Measurements from ENCODE around the gene RNASE11.

Gene RNASE11

DNA sequence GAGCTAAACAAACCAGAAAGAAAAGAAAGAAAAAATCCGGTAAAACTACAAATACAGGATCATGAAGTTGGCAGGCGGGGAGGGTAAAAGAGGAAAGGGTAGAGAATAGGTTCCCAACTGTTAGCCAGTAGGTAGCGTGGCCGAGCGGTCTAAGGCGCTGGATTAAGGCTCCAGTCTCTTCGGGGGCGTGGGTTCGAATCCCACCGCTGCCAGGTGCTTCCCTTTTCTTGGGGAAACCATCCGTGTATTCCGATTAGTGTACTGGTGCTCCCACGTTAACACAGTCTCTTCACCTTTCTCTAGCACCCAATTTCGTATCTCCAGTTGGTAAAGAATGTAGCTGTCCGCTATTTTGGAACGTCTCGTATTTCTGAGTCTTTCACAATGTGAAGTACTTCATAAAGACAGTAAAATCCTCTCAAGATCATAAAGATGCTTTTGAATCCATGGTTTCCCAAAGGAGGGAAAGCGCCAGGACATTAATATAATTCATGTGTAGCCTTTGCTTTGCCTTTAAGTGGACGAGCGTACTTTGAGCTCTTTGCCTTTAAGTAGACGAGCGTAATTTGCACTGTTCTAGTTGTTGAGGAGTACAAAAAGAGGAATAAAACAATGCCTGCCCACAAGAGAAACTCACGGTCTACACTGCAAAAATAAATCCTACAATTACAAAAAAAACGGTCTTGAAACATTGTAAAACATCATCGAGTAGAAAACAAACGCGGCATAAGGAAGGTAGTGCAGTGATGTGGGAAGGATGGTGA lies 22.4 kb upstream of the RNASE11 start:
- Histone ChIP-seq H3K27me3 (replicated peaks) (no peaks in the 10 kb centered on the region), H3K36me3 (replicated peaks) (no peaks in the 10 kb centered on the region), H3K27ac (no peak overlapping the region), H3K4me3 (ENCODE audit: low read depth, low read length) (peak overlapping the region; percentile 91)
- DNase-seq, result peak; percentile 78
- in situ Hi-C loops (cut with HindIII; ENCODE audit: low pct_ligation_motif_present, low sequenced_read_pairs), result no loop called here
- TF ChIP-seq, protein P1, sequence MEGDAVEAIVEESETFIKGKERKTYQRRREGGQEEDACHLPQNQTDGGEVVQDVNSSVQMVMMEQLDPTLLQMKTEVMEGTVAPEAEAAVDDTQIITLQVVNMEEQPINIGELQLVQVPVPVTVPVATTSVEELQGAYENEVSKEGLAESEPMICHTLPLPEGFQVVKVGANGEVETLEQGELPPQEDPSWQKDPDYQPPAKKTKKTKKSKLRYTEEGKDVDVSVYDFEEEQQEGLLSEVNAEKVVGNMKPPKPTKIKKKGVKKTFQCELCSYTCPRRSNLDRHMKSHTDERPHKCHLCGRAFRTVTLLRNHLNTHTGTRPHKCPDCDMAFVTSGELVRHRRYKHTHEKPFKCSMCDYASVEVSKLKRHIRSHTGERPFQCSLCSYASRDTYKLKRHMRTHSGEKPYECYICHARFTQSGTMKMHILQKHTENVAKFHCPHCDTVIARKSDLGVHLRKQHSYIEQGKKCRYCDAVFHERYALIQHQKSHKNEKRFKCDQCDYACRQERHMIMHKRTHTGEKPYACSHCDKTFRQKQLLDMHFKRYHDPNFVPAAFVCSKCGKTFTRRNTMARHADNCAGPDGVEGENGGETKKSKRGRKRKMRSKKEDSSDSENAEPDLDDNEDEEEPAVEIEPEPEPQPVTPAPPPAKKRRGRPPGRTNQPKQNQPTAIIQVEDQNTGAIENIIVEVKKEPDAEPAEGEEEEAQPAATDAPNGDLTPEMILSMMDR (IDR thresholded peaks at IDR 0.05; ENCODE audit: low read depth, low read length, missing control alignments), result no peak

DNA sequence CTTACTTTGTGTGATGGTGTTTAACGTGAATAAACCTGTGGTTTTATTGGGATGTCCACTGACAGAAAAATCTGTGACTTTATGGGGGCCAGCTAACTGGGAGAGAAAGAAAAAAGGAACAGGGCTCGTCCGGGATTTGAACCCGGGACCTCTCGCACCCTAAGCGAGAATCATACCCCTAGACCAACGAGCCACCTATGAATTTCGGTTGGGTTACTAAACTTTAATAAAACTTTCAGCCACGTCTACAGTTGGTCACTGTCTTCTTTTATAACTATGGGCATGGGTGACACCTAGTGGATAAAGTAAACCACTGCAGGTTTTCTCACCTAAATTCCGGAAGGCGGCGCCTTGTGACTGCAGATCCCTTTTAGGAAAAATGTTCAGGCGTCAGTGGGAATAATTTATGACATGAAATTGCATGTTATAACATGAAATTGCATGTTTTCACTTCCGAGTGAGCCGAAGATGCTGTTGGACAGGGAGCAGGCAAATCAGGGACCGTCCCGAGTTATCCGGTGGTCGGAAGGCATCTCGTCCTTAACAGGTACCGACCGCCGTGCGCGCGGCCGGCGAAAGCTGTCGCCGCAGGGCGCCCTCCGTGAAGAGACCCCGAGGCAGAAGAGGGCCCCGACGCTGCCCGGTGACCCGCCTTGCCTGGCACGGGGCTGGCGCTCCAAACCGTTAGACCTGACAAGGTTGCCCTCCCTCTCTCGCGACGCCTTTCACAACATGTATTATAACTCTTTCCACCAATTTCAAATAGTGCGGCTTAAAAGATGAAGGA lies 21.6 kb upstream of the RNASE11 start:
- H3K4me3 ChIP-seq (ENCODE audit: low read depth, low read length), result peak overlapping the region; percentile 91
- peak; percentile 91 for DNase-seq
- in situ Hi-C loops (cut with HindIII; ENCODE audit: low pct_ligation_motif_present, low sequenced_read_pairs), result no loop called here
- H3K27me3 ChIP-seq (replicated peaks), result no peaks in the 10 kb centered on the region
- TF ChIP-seq, protein P1 (IDR thresholded peaks at IDR 0.05; ENCODE audit: low read depth, low read length, missing control alignments), result peak; percentile 90
- no peaks in the 10 kb centered on the region for H3K36me3 ChIP-seq (replicated peaks)
- no peak overlapping the region for H3K27ac ChIP-seq

DNA sequence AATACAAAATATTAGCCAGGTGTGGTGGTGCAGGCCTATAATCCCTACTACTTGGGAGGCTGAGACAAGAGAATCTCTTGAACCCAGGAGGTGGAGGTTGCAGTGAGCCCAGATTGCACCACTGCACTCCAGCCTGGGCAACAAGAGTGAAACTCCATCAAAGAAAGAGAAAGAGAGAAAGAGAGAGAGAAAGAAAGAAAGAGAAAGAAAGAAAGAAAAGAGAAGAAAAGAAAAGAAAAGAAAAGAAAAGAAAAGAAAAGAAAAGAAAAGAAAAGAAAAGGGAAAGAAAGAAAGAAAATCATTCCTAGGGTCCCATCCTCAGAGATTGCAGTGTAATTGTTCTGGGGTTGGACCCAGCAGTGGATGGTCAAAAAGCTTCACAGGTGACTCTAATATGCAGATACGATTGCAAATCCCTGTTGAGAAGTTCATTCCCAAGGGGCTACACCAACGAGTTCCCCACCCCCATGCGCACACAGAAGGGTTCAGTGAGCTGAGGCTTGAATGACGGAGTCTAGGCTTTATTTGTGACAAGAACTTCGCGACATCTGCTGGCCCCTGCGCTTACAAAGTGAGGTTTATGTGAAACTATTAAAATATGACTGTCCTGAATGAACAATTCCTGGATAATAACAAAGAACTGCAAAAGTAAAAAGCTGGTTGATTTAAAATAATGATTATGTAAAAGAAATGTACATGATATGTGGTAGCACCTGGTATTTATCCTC lies 20.7 kb upstream of the RNASE11 start:
- Histone ChIP-seq H3K27me3 (replicated peaks) (no peaks in the 10 kb centered on the region), H3K4me3 (ENCODE audit: low read depth, low read length) (no peak overlapping the region), H3K27ac (no peak overlapping the region), H3K36me3 (replicated peaks) (no peaks in the 10 kb centered on the region)
- in situ Hi-C loops (cut with HindIII; ENCODE audit: low pct_ligation_motif_present, low sequenced_read_pairs), result no loop called here
- TF ChIP-seq, protein P1 (IDR thresholded peaks at IDR 0.05; ENCODE audit: low read depth, low read length, missing control alignments), result no peak
- no peak for DNase-seq

DNA sequence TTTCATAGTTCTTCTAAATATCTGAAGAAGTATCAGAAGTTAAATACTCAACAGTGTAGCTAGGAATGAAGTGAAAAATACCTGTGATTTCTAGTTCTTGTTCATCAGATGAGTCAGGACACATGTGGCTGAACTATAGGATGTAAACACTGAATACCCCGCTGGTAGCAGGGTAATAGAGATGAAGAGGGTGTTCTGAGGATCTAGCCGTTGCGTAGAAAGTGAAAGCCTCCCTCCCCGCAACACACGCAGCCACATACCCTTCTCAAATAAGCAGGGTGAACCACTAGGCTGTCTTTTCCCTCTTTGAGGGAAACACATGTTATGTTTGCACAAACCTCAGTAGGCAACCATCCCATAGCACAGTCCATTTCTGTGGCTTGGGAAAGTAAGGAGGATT lies 19.8 kb upstream of the RNASE11 start:
- Histone ChIP-seq H3K4me3 (ENCODE audit: low read depth, low read length) (no peak overlapping the region), H3K27ac (no peak overlapping the region), H3K27me3 (replicated peaks) (no peaks in the 10 kb centered on the region), H3K36me3 (replicated peaks) (no peaks in the 10 kb centered on the region)
- no peak for DNase-seq
- TF ChIP-seq, protein P1 (IDR thresholded peaks at IDR 0.05; ENCODE audit: low read depth, low read length, missing control alignments), result no peak
- in situ Hi-C loops (cut with HindIII; ENCODE audit: low pct_ligation_motif_present, low sequenced_read_pairs), result no loop called here

DNA sequence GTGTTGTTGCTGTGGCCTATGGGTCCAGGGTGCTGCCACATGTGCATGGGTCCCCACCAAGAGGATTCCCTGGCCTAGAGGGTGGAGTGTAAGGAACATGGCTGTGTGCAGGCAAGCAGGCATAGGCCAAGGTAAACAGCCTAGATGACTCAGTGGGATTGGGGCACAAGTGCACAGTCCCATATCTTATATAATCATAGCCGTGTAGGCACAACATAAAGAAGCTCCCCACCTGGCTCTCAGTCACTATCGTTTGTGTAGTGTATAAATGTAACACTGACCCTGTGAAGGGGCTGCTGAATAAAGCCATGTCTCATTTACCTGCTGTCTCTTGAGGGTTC lies 19.1 kb upstream of the RNASE11 start:
- in situ Hi-C loops (cut with HindIII; ENCODE audit: low pct_ligation_motif_present, low sequenced_read_pairs), result no loop called here
- TF ChIP-seq, protein P1 (IDR thresholded peaks at IDR 0.05; ENCODE audit: low read depth, low read length, missing control alignments), result no peak
- no peak for DNase-seq
- Histone ChIP-seq H3K27me3 (replicated peaks) (no peaks in the 10 kb centered on the region), H3K4me3 (ENCODE audit: low read depth, low read length) (no peak overlapping the region), H3K36me3 (replicated peaks) (no peaks in the 10 kb centered on the region), H3K27ac (no peak overlapping the region)

Measured in brain microvascular endothelial cell (primary cell).